ENCODE measurements around the gene C1orf226.

- no peak for TF ChIP-seq CHD2 (IDR thresholded peaks at IDR 0.05; ENCODE audit: low read length, partially characterized antibody)
- TF ChIP-seq, protein P1, sequence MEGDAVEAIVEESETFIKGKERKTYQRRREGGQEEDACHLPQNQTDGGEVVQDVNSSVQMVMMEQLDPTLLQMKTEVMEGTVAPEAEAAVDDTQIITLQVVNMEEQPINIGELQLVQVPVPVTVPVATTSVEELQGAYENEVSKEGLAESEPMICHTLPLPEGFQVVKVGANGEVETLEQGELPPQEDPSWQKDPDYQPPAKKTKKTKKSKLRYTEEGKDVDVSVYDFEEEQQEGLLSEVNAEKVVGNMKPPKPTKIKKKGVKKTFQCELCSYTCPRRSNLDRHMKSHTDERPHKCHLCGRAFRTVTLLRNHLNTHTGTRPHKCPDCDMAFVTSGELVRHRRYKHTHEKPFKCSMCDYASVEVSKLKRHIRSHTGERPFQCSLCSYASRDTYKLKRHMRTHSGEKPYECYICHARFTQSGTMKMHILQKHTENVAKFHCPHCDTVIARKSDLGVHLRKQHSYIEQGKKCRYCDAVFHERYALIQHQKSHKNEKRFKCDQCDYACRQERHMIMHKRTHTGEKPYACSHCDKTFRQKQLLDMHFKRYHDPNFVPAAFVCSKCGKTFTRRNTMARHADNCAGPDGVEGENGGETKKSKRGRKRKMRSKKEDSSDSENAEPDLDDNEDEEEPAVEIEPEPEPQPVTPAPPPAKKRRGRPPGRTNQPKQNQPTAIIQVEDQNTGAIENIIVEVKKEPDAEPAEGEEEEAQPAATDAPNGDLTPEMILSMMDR (IDR thresholded peaks at IDR 0.05) = peak; percentile 82
- no peak for TF ChIP-seq POLR2A (IDR thresholded peaks at IDR 0.05; ENCODE audit: low read length)
- TF ChIP-seq NFE2L2 (conservative IDR thresholded peaks at IDR 0.05; ENCODE audit: low read length) = no peak
- TF ChIP-seq ELK1 (IDR thresholded peaks at IDR 0.05; ENCODE audit: low read depth, low read length) = no peak
- no peak for TF ChIP-seq KDM5A (IDR thresholded peaks at IDR 0.05)
- TF ChIP-seq REST (IDR thresholded peaks at IDR 0.05) = no peak
- peak; percentile 76 to 81 for TF ChIP-seq RAD21 (conservative IDR thresholded peaks at IDR 0.05 in 1 of 2, IDR thresholded peaks at IDR 0.05 in 1 of 2)
These were observed 10.4 kb downstream of the C1orf226 start for GRCh38 chr1:162391790-162392563.
